ENCODE data around the gene SNRPF.

- TF ChIP-seq CTCF (conservative IDR thresholded peaks at IDR 0.05): no peak
- TF ChIP-seq ZFX (IDR thresholded peaks at IDR 0.05): no peak
Measured at GRCh38 chr12:95837240-95838038, 21.3 kb upstream of the SNRPF start.

Measured in C4-2B (cell line).